ENCODE results near the gene SLC16A12. TPM values are rescaled to one million over a fixed set of nuclear protein-coding genes. Genes with fewer than 3 reads are reported as not detected.

The SLC16A12 gene
- total and polyA plus RNA-seq, 2 donors from 2014 or later, result 19.0 to 38.8 TPM

GRCh38 chr10:89463846-89464537 is 71.4 kb downstream of the SLC16A12 start:
- DNase-seq (no peak), FAIRE-seq (no peak)
- intact Hi-C loops (cut with DNase I), result no loop called here
- Histone ChIP-seq H3K27me3 (ENCODE audit: control insufficient read depth, insufficient read depth, low read length) (no peaks in the 10 kb centered on the region), H3K9ac (ENCODE audit: low read length in 3 of 3) (no peak overlapping the region), H3K27ac (ENCODE audit: low read depth in 2 of 2, low read length in 2 of 2) (no peak overlapping the region), H3K4me3 (ENCODE audit: low read length in 3 of 3) (no peak overlapping the region), H3K4me1 (ENCODE audit: control insufficient read depth in 2 of 3, insufficient read depth in 2 of 3, low read depth in 1 of 3, low read length in 3 of 3) (peaks cover 0 to 14% (median 2%) of the 10 kb centered on the region in 3 donors), H3K9me3 (ENCODE audit: control insufficient read depth in 2 of 3, insufficient read depth in 1 of 3, low read length in 3 of 3) (no peaks in the 10 kb centered on the region), H3K36me3 (ENCODE audit: control insufficient read depth in 2 of 3, insufficient read depth in 3 of 3, low read length in 3 of 3) (no peaks in the 10 kb centered on the region)
- TF ChIP-seq, protein P1, sequence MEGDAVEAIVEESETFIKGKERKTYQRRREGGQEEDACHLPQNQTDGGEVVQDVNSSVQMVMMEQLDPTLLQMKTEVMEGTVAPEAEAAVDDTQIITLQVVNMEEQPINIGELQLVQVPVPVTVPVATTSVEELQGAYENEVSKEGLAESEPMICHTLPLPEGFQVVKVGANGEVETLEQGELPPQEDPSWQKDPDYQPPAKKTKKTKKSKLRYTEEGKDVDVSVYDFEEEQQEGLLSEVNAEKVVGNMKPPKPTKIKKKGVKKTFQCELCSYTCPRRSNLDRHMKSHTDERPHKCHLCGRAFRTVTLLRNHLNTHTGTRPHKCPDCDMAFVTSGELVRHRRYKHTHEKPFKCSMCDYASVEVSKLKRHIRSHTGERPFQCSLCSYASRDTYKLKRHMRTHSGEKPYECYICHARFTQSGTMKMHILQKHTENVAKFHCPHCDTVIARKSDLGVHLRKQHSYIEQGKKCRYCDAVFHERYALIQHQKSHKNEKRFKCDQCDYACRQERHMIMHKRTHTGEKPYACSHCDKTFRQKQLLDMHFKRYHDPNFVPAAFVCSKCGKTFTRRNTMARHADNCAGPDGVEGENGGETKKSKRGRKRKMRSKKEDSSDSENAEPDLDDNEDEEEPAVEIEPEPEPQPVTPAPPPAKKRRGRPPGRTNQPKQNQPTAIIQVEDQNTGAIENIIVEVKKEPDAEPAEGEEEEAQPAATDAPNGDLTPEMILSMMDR (IDR thresholded peaks at IDR 0.05; ENCODE audit: borderline replicate concordance, extremely low read depth, insufficient read depth), result no peak

- Histone ChIP-seq H3K36me3 (ENCODE audit: control insufficient read depth in 2 of 3, insufficient read depth in 3 of 3, low read length in 3 of 3) (peaks cover 0 to 3% (median 0%) of the 10 kb centered on the region in 3 donors), H3K4me1 (ENCODE audit: control insufficient read depth in 2 of 3, insufficient read depth in 2 of 3, low read depth in 1 of 3, low read length in 3 of 3) (no peaks in the 10 kb centered on the region), H3K9ac (ENCODE audit: low read length in 3 of 3) (no peak overlapping the region), H3K27me3 (ENCODE audit: control insufficient read depth, insufficient read depth, low read length) (no peaks in the 10 kb centered on the region), H3K27ac (ENCODE audit: low read depth in 2 of 2, low read length in 2 of 2) (no peak overlapping the region), H3K9me3 (ENCODE audit: control insufficient read depth in 2 of 3, insufficient read depth in 1 of 3, low read length in 3 of 3) (no peaks in the 10 kb centered on the region), H3K4me3 (ENCODE audit: low read length in 3 of 3) (no peak overlapping the region)
- DNase-seq (no peak), FAIRE-seq (no peak)
- TF ChIP-seq, protein P1 (IDR thresholded peaks at IDR 0.05; ENCODE audit: borderline replicate concordance, extremely low read depth, insufficient read depth), result no peak
- intact Hi-C loops (cut with DNase I), result no loop called here
Observed at GRCh38 chr10:89458784-89459183, 76.6 kb downstream of the SLC16A12 start.

- Histone ChIP-seq H3K27ac (ENCODE audit: low read depth in 2 of 2, low read length in 2 of 2) (no peak overlapping the region), H3K27me3 (ENCODE audit: control insufficient read depth, insufficient read depth, low read length) (no peaks in the 10 kb centered on the region), H3K36me3 (ENCODE audit: control insufficient read depth in 2 of 3, insufficient read depth in 3 of 3, low read length in 3 of 3) (peaks cover 0 to 3% (median 0%) of the 10 kb centered on the region in 3 donors), H3K9ac (ENCODE audit: low read length in 3 of 3) (no peak overlapping the region), H3K9me3 (ENCODE audit: control insufficient read depth in 2 of 3, insufficient read depth in 1 of 3, low read length in 3 of 3) (no peaks in the 10 kb centered on the region), H3K4me1 (ENCODE audit: control insufficient read depth in 2 of 3, insufficient read depth in 2 of 3, low read depth in 1 of 3, low read length in 3 of 3) (no peaks in the 10 kb centered on the region), H3K4me3 (ENCODE audit: low read length in 3 of 3) (no peak overlapping the region)
- intact Hi-C loops (cut with DNase I), result no loop called here
- FAIRE-seq, result no peak
- no peak for DNase-seq
- TF ChIP-seq, protein P1 (IDR thresholded peaks at IDR 0.05; ENCODE audit: borderline replicate concordance, extremely low read depth, insufficient read depth), result no peak
Observed at GRCh38 chr10:89458291-89458690, 77.1 kb downstream of the SLC16A12 start.
